ENCODE data around the gene CHURC1.

The CHURC1 gene

GRCh38 chr14:64968167-64968566 lies 53.9 kb downstream of the CHURC1 start:
- no peak overlapping the region for H2AFZ ChIP-seq (ENCODE audit: low read length)
- H3K27ac ChIP-seq (replicated peaks; ENCODE audit: low read length) = no peak overlapping the region
- no peak overlapping the region for H2BK12ac ChIP-seq (ENCODE audit: low read length)
- peak overlapping the region; percentile 50 for H3K18ac ChIP-seq (ENCODE audit: low read length)
- DNase-seq (ENCODE audit: low spot score) = no peak
- H2BK120ac ChIP-seq (ENCODE audit: low read depth, low read length) = no peak overlapping the region
- H3K4me3 ChIP-seq (ENCODE audit: low read length in 2 of 2) = no peak overlapping the region
- peaks cover 0 to 8% (median 0%) of the 10 kb centered on the region in 3 experiments for H3K27me3 ChIP-seq (ENCODE audit: control insufficient read depth in 3 of 3, insufficient read depth in 3 of 3, low read depth in 1 of 3, low read length in 3 of 3)
- H4K8ac ChIP-seq (ENCODE audit: low read depth, low read length) = no peak overlapping the region
- H2AK5ac ChIP-seq (ENCODE audit: low read depth, low read length) = no peak overlapping the region
- no peak overlapping the region for H3K23ac ChIP-seq (ENCODE audit: low read depth, low read length, poor library complexity)
- H3K4me2 ChIP-seq (ENCODE audit: insufficient read depth, low read length, poor library complexity, severe bottlenecking) = no peak overlapping the region
- no peaks in the 10 kb centered on the region for H3K79me1 ChIP-seq (ENCODE audit: low read depth, low read length)
- H2BK15ac ChIP-seq (ENCODE audit: low read length) = no peak overlapping the region
- WGBS, 2 donors (ENCODE audit: extremely low coverage in 2 of 2, insufficient read length in 2 of 2, insufficient replicate concordance in 1 of 2) = no CpG with 5 or more reads among the region's 7 CpGs
- H3K4ac ChIP-seq (ENCODE audit: low read length) = no peak overlapping the region
- H4K91ac ChIP-seq (ENCODE audit: low read depth, low read length, poor library complexity) = no peak overlapping the region
- H3K9me3 ChIP-seq (replicated peaks in 1 of 2; ENCODE audit: control insufficient read depth in 2 of 2, insufficient read depth in 1 of 2, low read depth in 1 of 2, low read length in 2 of 2) = no peaks in the 10 kb centered on the region
- H3K4me1 ChIP-seq (ENCODE audit: control insufficient read depth in 2 of 2, insufficient read depth in 1 of 2, low read depth in 1 of 2, low read length in 2 of 2) = peaks cover 4 to 13% of the 10 kb centered on the region in 2 donors
- H3K14ac ChIP-seq (ENCODE audit: low read length) = no peak overlapping the region
- no peaks in the 10 kb centered on the region for H3K36me3 ChIP-seq (replicated peaks in 1 of 2; ENCODE audit: control insufficient read depth in 2 of 2, insufficient read depth in 2 of 2, low read length in 2 of 2)
- no peak overlapping the region for H2BK5ac ChIP-seq (ENCODE audit: low read length)
- no peak overlapping the region for H3K9ac ChIP-seq (ENCODE audit: low read depth, low read length, poor library complexity)

- Histone ChIP-seq H2AK5ac (ENCODE audit: low read depth, low read length) (no peak overlapping the region), H2BK15ac (ENCODE audit: low read length) (no peak overlapping the region), H4K91ac (ENCODE audit: low read depth, low read length, poor library complexity) (no peak overlapping the region), H3K9me3 (replicated peaks in 1 of 2; ENCODE audit: control insufficient read depth in 2 of 2, insufficient read depth in 1 of 2, low read depth in 1 of 2, low read length in 2 of 2) (no peaks in the 10 kb centered on the region), H3K4ac (ENCODE audit: low read length) (no peak overlapping the region), H3K23ac (ENCODE audit: low read depth, low read length, poor library complexity) (no peak overlapping the region), H3K4me2 (ENCODE audit: insufficient read depth, low read length, poor library complexity, severe bottlenecking) (no peak overlapping the region), H3K14ac (ENCODE audit: low read length) (no peak overlapping the region), H3K18ac (ENCODE audit: low read length) (no peak overlapping the region), H3K79me1 (ENCODE audit: low read depth, low read length) (no peaks in the 10 kb centered on the region), H2BK120ac (ENCODE audit: low read depth, low read length) (no peak overlapping the region), H2AFZ (ENCODE audit: low read length) (no peak overlapping the region), H2BK5ac (ENCODE audit: low read length) (no peak overlapping the region), H4K8ac (ENCODE audit: low read depth, low read length) (no peak overlapping the region), H3K27me3 (ENCODE audit: control insufficient read depth in 3 of 3, insufficient read depth in 3 of 3, low read depth in 1 of 3, low read length in 3 of 3) (peaks cover 0 to 8% (median 0%) of the 10 kb centered on the region in 3 experiments), H3K4me1 (ENCODE audit: control insufficient read depth in 2 of 2, insufficient read depth in 1 of 2, low read depth in 1 of 2, low read length in 2 of 2) (peaks cover 4 to 13% of the 10 kb centered on the region in 2 donors), H3K4me3 (ENCODE audit: low read length in 2 of 2) (no peak overlapping the region), H3K36me3 (replicated peaks in 1 of 2; ENCODE audit: control insufficient read depth in 2 of 2, insufficient read depth in 2 of 2, low read length in 2 of 2) (no peaks in the 10 kb centered on the region), H3K9ac (ENCODE audit: low read depth, low read length, poor library complexity) (no peak overlapping the region), H2BK12ac (ENCODE audit: low read length) (no peak overlapping the region), H3K27ac (replicated peaks; ENCODE audit: low read length) (no peak overlapping the region)
- WGBS, 2 donors (ENCODE audit: extremely low coverage in 2 of 2, insufficient read length in 2 of 2, insufficient replicate concordance in 1 of 2) = no CpG with 5 or more reads among the region's 6 CpGs
- DNase-seq (ENCODE audit: low spot score) = no peak
Observed at GRCh38 chr14:64968651-64969050, 54.4 kb downstream of the CHURC1 start.

DNA sequence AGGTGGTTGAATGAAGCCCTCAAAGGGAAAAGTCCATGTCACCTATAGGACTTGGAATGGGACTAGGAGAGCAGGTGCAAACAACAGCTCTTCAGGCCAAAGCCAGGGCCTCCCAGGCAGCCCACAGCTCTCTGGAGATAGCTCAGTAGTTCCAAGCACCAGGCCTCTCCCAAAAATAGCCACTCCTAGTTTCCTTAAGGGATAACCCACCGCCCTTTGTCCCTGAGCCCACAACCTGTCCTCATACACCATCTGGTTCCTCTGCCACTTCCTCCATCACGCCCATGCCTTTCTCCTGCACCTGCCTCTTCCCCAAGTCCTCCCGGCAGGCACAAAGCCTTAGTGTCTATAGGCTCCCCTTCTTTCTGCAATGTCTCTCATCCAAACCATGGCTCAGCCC lies 55.8 kb downstream of the CHURC1 start:
- Histone ChIP-seq H2BK15ac (ENCODE audit: low read length) (no peak overlapping the region), H3K23ac (ENCODE audit: low read depth, low read length, poor library complexity) (no peak overlapping the region), H3K4ac (ENCODE audit: low read length) (no peak overlapping the region), H3K18ac (ENCODE audit: low read length) (no peak overlapping the region), H3K9me3 (replicated peaks in 1 of 2; ENCODE audit: control insufficient read depth in 2 of 2, insufficient read depth in 1 of 2, low read depth in 1 of 2, low read length in 2 of 2) (peaks cover 0 to 1% of the 10 kb centered on the region in 2 donors), H3K4me1 (ENCODE audit: control insufficient read depth in 2 of 2, insufficient read depth in 1 of 2, low read depth in 1 of 2, low read length in 2 of 2) (peaks cover 4 to 15% of the 10 kb centered on the region in 2 donors), H3K79me1 (ENCODE audit: low read depth, low read length) (no peaks in the 10 kb centered on the region), H3K14ac (ENCODE audit: low read length) (no peak overlapping the region), H3K27ac (replicated peaks; ENCODE audit: low read length) (no peak overlapping the region), H3K36me3 (replicated peaks in 1 of 2; ENCODE audit: control insufficient read depth in 2 of 2, insufficient read depth in 2 of 2, low read length in 2 of 2) (no peaks in the 10 kb centered on the region), H3K9ac (ENCODE audit: low read depth, low read length, poor library complexity) (no peak overlapping the region), H2AFZ (ENCODE audit: low read length) (no peak overlapping the region), H3K4me3 (ENCODE audit: low read length in 2 of 2) (no peak overlapping the region), H2AK5ac (ENCODE audit: low read depth, low read length) (no peak overlapping the region), H4K8ac (ENCODE audit: low read depth, low read length) (no peak overlapping the region), H3K4me2 (ENCODE audit: insufficient read depth, low read length, poor library complexity, severe bottlenecking) (no peak overlapping the region), H2BK120ac (ENCODE audit: low read depth, low read length) (no peak overlapping the region), H3K27me3 (ENCODE audit: control insufficient read depth in 3 of 3, insufficient read depth in 3 of 3, low read depth in 1 of 3, low read length in 3 of 3) (peaks cover 0 to 8% (median 0%) of the 10 kb centered on the region in 3 experiments), H2BK12ac (ENCODE audit: low read length) (no peak overlapping the region), H4K91ac (ENCODE audit: low read depth, low read length, poor library complexity) (no peak overlapping the region), H2BK5ac (ENCODE audit: low read length) (no peak overlapping the region)
- no peak for DNase-seq (ENCODE audit: low spot score)
- no CpG with 5 or more reads among the region's 3 CpGs for WGBS, 2 donors (ENCODE audit: extremely low coverage in 2 of 2, insufficient read length in 2 of 2, insufficient replicate concordance in 1 of 2)

DNA sequence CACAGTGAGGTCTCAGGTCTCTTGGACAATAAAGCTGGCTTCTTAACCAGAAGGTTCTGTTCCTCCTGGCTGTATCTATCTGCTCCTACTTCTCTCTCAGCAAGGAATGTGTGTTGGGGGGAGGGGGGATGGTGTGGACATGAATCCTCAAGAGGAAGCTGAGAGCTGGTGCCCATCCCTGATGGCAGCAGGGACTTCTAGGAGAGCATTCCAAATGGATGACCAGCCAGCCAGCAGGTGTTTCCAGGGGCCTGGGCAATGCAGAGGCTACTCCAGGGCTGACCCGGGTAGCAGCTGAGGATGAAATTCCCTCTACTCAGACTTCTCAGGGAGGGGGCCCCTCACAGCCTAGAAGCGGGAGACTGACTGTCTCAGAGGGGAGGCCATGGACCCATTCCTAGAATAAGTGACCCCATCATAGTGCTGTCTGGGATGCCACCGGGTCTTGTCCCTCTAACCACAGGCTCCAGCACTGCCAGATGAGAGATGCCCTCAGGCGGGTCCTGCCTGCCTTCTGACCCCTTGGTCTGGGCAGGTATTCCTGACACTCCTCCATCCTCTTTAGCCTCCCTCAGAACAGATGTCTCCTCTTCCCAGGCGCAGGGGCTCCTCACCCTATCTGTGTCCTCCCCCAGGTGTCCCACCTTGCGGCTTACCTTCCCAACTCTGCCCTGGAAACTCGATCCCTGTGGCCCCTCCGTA lies 56.7 kb downstream of the CHURC1 start:
- Histone ChIP-seq H3K9me3 (replicated peaks in 1 of 2; ENCODE audit: control insufficient read depth in 2 of 2, insufficient read depth in 1 of 2, low read depth in 1 of 2, low read length in 2 of 2) (peaks cover 0 to 1% of the 10 kb centered on the region in 2 donors), H2AFZ (ENCODE audit: low read length) (no peak overlapping the region), H2AK5ac (ENCODE audit: low read depth, low read length) (peak overlapping the region; percentile 19), H3K27ac (replicated peaks; ENCODE audit: low read length) (no peak overlapping the region), H3K9ac (ENCODE audit: low read depth, low read length, poor library complexity) (peak overlapping the region; percentile 51), H2BK5ac (ENCODE audit: low read length) (no peak overlapping the region), H2BK15ac (ENCODE audit: low read length) (no peak overlapping the region), H2BK12ac (ENCODE audit: low read length) (no peak overlapping the region), H3K14ac (ENCODE audit: low read length) (no peak overlapping the region), H3K18ac (ENCODE audit: low read length) (peak overlapping the region; percentile 38), H3K79me1 (ENCODE audit: low read depth, low read length) (no peaks in the 10 kb centered on the region), H3K4ac (ENCODE audit: low read length) (no peak overlapping the region), H3K4me3 (ENCODE audit: low read length in 2 of 2) (peak overlapping the region; percentile 76 to 89), H3K4me1 (ENCODE audit: control insufficient read depth in 2 of 2, insufficient read depth in 1 of 2, low read depth in 1 of 2, low read length in 2 of 2) (peaks cover 4 to 15% of the 10 kb centered on the region in 2 donors), H3K27me3 (ENCODE audit: control insufficient read depth in 3 of 3, insufficient read depth in 3 of 3, low read depth in 1 of 3, low read length in 3 of 3) (peaks cover 0 to 8% (median 0%) of the 10 kb centered on the region in 3 experiments), H3K4me2 (ENCODE audit: insufficient read depth, low read length, poor library complexity, severe bottlenecking) (peak overlapping the region; percentile 81), H4K8ac (ENCODE audit: low read depth, low read length) (no peak overlapping the region), H4K91ac (ENCODE audit: low read depth, low read length, poor library complexity) (no peak overlapping the region), H3K36me3 (replicated peaks in 1 of 2; ENCODE audit: control insufficient read depth in 2 of 2, insufficient read depth in 2 of 2, low read length in 2 of 2) (no peaks in the 10 kb centered on the region), H3K23ac (ENCODE audit: low read depth, low read length, poor library complexity) (peak overlapping the region; percentile 25), H2BK120ac (ENCODE audit: low read depth, low read length) (no peak overlapping the region)
- no CpG with 5 or more reads among the region's 8 CpGs for WGBS, 2 donors (ENCODE audit: extremely low coverage in 2 of 2, insufficient read length in 2 of 2, insufficient replicate concordance in 1 of 2)
- no peak for DNase-seq (ENCODE audit: low spot score)
